Small intestine (tissue), 7 donors: ENCODE data around the gene SEMA6A. TPM values are rescaled to one million over a fixed set of nuclear protein-coding genes. Genes with fewer than 3 reads are reported as not detected.

Experiments
- DNase-seq, 2 donors: peaks; one replicate each; pipeline versions ENCODE4 v3.0.0 to v3.0.0-alpha.2; 2013
- FAIRE-seq: peaks from 2 replicates; lab custom pipeline; 2012; peaks lifted over from hg19 to GRCh38; lab: Jason Lieb, UNC
- H3K27ac ChIP-seq, 3 donors: one replicate each; pipeline ENCODE4 v1.5.1; 2013; ENCODE audit warnings: low read length in 2 of 3, mild to moderate bottlenecking in 2 of 3, control low read depth in 1 of 3, inconsistent platforms in 1 of 3, low read depth in 1 of 3, moderate library complexity in 1 of 3
- H3K27me3 ChIP-seq, 3 donors: one replicate each; pipeline ENCODE4 v1.6.1; 2013; ENCODE audit warnings: low read length in 3 of 3, inconsistent platforms in 1 of 3; ENCODE audit not compliant: control insufficient read depth in 3 of 3, insufficient read depth in 3 of 3
- H3K36me3 ChIP-seq, 3 donors: one replicate each; pipeline ENCODE4 v1.6.1; 2013; ENCODE audit warnings: low read length in 3 of 3, inconsistent platforms in 1 of 3, low read depth in 1 of 3, mild to moderate bottlenecking in 1 of 3, moderate library complexity in 1 of 3; ENCODE audit not compliant: control insufficient read depth in 3 of 3, insufficient read depth in 2 of 3
- H3K4me1 ChIP-seq, 3 donors: one replicate each; pipeline ENCODE4 v1.6.1; 2013; ENCODE audit warnings: low read length in 2 of 3, inconsistent platforms in 1 of 3, low read depth in 1 of 3, mild to moderate bottlenecking in 1 of 3, moderate library complexity in 1 of 3; ENCODE audit not compliant: control insufficient read depth in 3 of 3, insufficient read depth in 2 of 3
- H3K4me3 ChIP-seq, 3 donors: one replicate each; pipeline ENCODE4 v1.5.1; 2013; ENCODE audit warnings: low read length in 3 of 3, control low read depth in 1 of 3, inconsistent platforms in 1 of 3, low read depth in 1 of 3, mild to moderate bottlenecking in 1 of 3, moderate library complexity in 1 of 3
- H3K9me3 ChIP-seq, 2 donors: one replicate each; pipeline ENCODE4 v1.6.1; 2013; ENCODE audit warnings: low read depth in 1 of 2, low read length in 1 of 2; ENCODE audit not compliant: control insufficient read depth in 2 of 2, insufficient read depth in 1 of 2
- WGBS, 3 donors: extraction: QIAGEN DNeasy Blood & Tissue Kit; methylation state at CpG; one replicate each; pipeline ENCODE4 v1.1.7; 2013; 5-methylcytosine and 5-hydroxymethylcytosine counted together
- polyA plus RNA-seq, 4 donors: library from polyadenylated mRNA; stranded (reverse) in 3 of 4; unstranded in 1 of 4; fragments of 200-250 nt in 3 of 4; fragments of 120-200 nt in 1 of 4; gene quantifications; one replicate each; pipeline versions ENCODE4 v1.2.1 to v1.2.3, GENCODE V29; 2013
- donor health status: healthy with polysubstance abuse.
- donor health status: control.
- donor health status: control.
- donor health status: Bipolar disorder and iron deficiency.
- donor health status: healthy.

SEMA6A gene
- polyA plus RNA-seq, 4 donors = 12.9 to 68.5 (median 13.4) TPM

DNA sequence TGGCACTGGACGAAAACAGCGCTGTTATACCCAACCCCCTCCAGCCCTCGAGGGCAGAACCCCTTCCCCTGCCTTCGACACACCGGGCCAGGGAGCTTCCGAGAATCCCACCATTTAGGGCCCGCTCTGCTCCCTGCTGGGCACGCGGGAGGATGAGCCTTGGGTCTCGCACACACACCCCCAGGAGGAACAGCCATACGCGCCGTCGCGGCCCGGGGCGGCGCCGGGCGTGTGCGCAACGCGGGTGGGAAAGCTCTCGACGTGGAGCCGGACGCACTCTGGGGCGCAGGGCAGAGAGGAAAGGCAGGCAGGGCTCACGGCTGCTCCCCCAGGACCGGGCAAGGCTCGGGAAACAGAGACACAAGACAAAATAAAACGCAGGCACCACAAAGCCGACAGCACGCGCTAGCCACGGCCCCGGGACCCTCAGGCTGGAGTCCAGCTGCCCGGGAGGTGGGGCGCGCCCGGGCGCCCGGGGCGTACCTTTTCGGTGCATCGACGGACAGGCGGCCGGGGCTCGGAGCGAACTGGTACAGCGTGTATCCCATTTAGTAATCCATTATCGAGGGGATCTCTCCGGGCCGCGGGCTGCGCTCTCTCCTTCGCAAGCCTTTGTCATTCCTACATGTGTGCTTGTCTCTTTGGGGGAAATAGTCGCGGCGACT is 789 bp downstream of the SEMA6A start:
- no peaks in the 10 kb centered on the region for H3K9me3 ChIP-seq
- H3K27ac ChIP-seq = peak overlapping the region; percentile 83 to 95 (median 92)
- H3K4me1 ChIP-seq = peaks cover 0 to 7% (median 3%) of the 10 kb centered on the region in 3 donors
- no peaks in the 10 kb centered on the region for H3K36me3 ChIP-seq
- H3K4me3 ChIP-seq = peak overlapping the region; percentile 71 to 84 (median 77)
- H3K27me3 ChIP-seq = peaks cover 0 to 10% (median 5%) of the 10 kb centered on the region in 3 donors
- no peak for FAIRE-seq
- peak; percentile 37 to 73 for DNase-seq
- WGBS, 3 donors = 1% methylated on average over 51 to 61 of the region's 61 CpGs

DNA sequence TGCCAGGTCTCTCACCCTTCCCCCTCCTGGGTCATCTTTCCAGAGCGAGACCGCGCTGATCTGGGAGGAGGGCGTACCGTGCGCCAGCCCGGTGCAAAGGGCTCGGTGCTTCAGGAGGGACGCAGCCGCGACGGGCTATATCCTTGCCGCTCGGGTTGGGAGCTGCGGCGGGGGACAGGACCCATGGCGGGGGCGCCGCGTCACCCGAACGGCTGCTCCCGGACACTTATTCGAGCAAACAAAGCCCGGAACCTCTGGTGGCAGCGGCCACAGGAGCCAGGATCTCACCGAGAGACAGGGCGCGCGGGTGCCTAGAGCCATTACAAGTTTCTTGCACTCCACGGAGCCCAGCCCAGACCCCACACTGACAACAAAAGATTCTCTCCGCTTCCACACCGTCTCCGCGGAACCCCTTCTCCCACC is 1.3 kb downstream of the SEMA6A start:
- Histone ChIP-seq H3K36me3 (no peaks in the 10 kb centered on the region), H3K4me1 (peaks cover 0 to 13% (median 3%) of the 10 kb centered on the region in 3 donors), H3K27me3 (peaks cover 0 to 10% (median 5%) of the 10 kb centered on the region in 3 donors), H3K4me3 (peak overlapping the region; percentile 71 to 84 (median 77)), H3K9me3 (no peaks in the 10 kb centered on the region), H3K27ac (peak overlapping the region; percentile 83 to 95 (median 92))
- DNase-seq = peak; percentile 69 to 84
- WGBS, 3 donors = 0 to 2% (median 1%) methylated on average over 35 of the region's 35 CpGs
- no peak for FAIRE-seq

DNA sequence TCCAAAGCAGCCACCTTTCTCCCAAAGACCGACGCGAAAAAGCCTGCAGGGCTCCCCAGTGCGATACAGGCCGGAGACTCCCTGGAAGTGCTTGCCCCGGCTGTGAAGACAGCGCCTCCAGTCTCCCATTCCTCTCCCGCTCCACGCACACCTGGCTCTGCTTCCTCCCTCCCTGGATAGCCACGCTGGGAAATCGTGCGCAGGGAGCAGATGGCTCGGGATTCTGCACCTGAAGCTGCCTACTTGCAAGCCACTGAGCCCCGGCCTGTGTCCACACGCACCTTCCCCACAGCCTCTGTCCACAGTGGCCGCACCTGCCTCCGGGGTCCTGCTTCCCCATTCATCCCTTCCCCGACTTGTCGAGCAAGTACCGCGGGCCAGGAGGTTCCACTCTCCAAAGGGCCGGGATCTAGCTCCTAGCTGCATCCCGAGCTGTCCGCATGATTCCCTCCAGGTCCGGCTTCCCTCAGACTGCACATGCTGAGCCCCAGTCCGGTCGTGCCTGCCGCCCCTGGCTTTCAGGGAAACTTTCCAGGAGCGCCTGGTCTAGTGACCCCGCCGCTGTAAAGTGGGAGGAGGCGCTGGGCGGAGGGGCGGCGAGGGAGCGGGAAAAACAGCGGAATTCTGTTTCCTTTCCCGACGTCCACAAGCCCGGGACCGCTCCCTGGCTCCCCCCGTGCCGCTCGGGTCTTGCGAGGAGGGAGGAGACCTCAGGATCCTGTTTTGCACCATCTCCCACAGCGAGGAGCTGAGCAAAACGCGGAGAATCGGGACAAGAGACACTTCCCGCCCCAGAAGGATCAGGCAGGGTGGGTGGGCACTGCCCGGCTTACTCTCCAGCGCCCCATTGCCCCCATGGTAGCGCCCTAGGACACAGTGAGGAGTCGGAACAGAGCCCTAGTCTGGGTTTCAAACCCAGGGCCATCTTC is 2.0 kb downstream of the SEMA6A start:
- Histone ChIP-seq H3K36me3 (no peaks in the 10 kb centered on the region), H3K4me3 (peak overlapping the region; percentile 71 to 84 (median 77)), H3K9me3 (no peaks in the 10 kb centered on the region), H3K27me3 (peaks cover 0 to 10% (median 5%) of the 10 kb centered on the region in 3 donors), H3K27ac (peak overlapping the region; percentile 83 to 95 (median 92)), H3K4me1 (peaks cover 0 to 13% (median 3%) of the 10 kb centered on the region in 3 donors)
- WGBS, 3 donors = 1 to 5% (median 3%) methylated on average over 52 to 54 of the region's 54 CpGs
- DNase-seq (peak; percentile 63 to 77), FAIRE-seq (no peak)

DNA sequence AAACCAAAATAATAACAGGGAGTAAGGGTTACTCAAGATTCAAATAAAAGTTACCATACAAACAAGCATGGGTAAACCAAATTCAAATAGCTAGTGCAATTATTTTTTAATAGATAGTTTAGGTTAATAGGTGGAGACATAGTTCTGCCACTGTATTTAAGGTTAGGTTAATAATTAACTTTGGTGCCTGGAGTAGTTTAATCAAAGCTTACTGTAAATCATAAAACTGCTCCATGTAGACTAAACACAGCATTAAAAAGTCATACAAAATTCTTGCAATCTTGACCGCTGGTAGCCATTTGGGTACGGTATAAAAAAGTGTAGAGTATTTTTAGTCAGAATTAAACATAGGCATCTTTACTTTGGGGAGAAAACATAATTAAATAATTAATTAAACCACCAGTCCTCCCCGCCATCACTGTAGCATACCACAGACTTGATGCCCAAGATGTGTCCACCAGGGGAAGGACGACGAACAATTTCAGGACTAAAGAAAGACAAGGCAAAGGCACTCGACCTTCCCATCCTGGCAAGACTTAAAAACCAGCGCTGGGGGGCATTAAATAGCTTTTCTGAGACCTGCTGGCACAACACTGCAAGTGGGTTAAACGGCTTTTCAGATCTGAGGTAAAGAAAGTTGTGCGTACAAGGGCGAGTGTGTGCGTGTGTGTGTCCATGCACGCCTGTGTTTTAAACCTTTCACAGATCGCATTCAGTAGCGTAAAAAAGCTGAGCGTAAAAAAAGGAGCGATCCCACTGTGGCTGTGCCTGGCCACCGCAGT is 2.9 kb downstream of the SEMA6A start:
- WGBS, 3 donors = 13 to 28% (median 23%) methylated on average over 17 of the region's 17 CpGs
- Histone ChIP-seq H3K9me3 (no peaks in the 10 kb centered on the region), H3K4me3 (peak overlapping the region; percentile 41 to 84 (median 71)), H3K36me3 (no peaks in the 10 kb centered on the region), H3K4me1 (peaks cover 0 to 19% (median 3%) of the 10 kb centered on the region in 3 donors), H3K27ac (peak overlapping the region; percentile 83 to 95 (median 92)), H3K27me3 (peaks cover 0 to 8% (median 5%) of the 10 kb centered on the region in 3 donors)
- peak; percentile 66 to 69 for DNase-seq
- FAIRE-seq = peak; percentile 71

DNA sequence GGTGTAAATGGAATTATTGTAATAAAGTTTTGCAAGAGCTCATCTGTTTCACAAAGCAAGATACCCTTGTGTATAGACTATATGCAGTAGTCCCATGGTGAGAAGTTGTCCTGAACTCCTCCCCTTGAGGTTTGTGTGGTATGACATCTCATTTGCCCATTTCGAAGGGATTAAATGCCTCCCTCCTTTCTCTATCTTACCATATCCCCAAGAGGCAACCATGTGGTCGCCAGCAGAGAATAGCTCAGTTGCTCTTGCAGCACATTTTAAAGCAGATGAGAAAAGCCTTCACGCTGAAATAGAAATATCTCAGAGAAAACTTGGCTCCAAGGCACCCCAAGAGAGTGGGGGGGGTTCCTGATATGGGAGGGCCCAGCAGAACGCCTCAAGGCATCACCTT is 4.6 kb downstream of the SEMA6A start:
- no peaks in the 10 kb centered on the region for H3K36me3 ChIP-seq
- no peak overlapping the region for H3K27ac ChIP-seq
- no peaks in the 10 kb centered on the region for H3K9me3 ChIP-seq
- FAIRE-seq (no peak), DNase-seq (no peak)
- H3K4me3 ChIP-seq = peak overlapping the region in 1 of 3 donors; percentile 3
- H3K27me3 ChIP-seq = peaks cover 0 to 8% (median 0%) of the 10 kb centered on the region in 3 donors
- H3K4me1 ChIP-seq = peaks cover 2 to 26% (median 3%) of the 10 kb centered on the region in 3 donors
- WGBS, 3 donors = 58 to 70% (median 64%) methylated on average over 4 of the region's 4 CpGs

DNA sequence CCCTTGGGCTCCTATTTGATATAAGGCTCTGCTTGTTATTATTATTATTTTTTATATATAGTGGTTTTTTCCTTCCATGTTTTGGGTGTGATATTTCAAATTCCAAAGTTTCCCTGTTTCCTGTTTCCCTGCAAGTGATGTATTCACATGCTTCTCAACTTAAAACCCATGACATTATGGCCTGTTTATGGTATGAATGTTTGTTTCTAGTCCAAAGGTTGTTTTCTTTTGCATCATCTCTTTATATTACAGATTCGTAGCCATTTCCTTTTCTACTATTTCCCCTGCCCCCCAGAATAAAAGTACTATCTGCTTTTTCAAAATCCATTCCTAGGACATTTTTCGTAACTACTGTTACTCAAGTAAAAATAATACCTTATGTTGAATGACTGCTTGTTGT is 7.5 kb downstream of the SEMA6A start:
- Histone ChIP-seq H3K36me3 (peaks cover 0 to 6% (median 0%) of the 10 kb centered on the region in 3 donors), H3K9me3 (no peaks in the 10 kb centered on the region), H3K4me1 (peaks cover 3 to 30% (median 5%) of the 10 kb centered on the region in 3 donors), H3K27me3 (peaks cover 0 to under 1% (median 0%) of the 10 kb centered on the region in 3 donors), H3K4me3 (no peak overlapping the region), H3K27ac (peak overlapping the region in 1 of 3 donors; percentile 21)
- DNase-seq = peak in 1 of 2 donors; percentile 59
- FAIRE-seq = no peak
- 44 to 59% (median 51%) methylated on average over 2 of the region's 2 CpGs for WGBS, 3 donors

DNA sequence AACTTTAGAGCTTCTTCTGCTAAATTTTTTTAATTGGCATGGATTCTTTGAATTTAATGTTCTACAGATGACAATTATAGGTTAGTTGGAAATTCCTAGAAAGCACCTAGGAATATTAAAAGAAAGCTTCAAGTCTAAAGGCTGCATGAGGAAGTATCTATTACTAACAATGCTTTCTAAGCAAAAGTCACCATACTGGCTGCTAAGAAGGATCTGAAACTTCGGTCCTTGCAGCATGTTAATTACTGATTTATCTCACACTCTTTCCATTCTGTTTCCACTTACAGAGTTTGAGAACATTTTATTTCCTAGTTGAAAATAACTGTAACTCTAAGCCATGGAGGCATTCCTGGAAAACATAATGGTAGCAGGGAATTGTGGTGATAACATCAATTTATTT is 8.4 kb downstream of the SEMA6A start:
- Histone ChIP-seq H3K27me3 (no peaks in the 10 kb centered on the region), H3K4me3 (no peak overlapping the region), H3K9me3 (no peaks in the 10 kb centered on the region), H3K36me3 (peaks cover 0 to 6% (median 0%) of the 10 kb centered on the region in 3 donors), H3K4me1 (peaks cover 3 to 30% (median 7%) of the 10 kb centered on the region in 3 donors), H3K27ac (peak overlapping the region in 1 of 3 donors; percentile 21)
- no peak for DNase-seq
- 35 to 44% (median 42%) methylated on average over 1 of the region's 1 CpG for WGBS, 3 donors
- FAIRE-seq = no peak
